OCI-LY1 (cell line): ENCODE results near the gene PCK2.

Experiments used
- CTCF ChIP-seq: fragments of 200-600 bp; sonication (generic), shearing (Covaris generic); IDR thresholded peaks from 2 replicates; pipeline ENCODE4 v1.5.1; 2017; ENCODE audit warnings: mild to moderate bottlenecking, antibody characterized with exemption, low read length, moderate library complexity, mixed read lengths
- EZH2 ChIP-seq: fragments of 200-600 bp; sonication (generic), shearing (Covaris generic); IDR thresholded peaks from 2 replicates; pipeline ENCODE4 v1.8.0; 2017; ENCODE audit warnings: borderline replicate concordance, mixed run types, mild to moderate bottlenecking, antibody characterized with exemption, low read length, moderate library complexity, mixed read lengths

GRCh38 chr14:24069411-24069735 lies 24.7 kb upstream of the PCK2 start:
- no peak for TF ChIP-seq CTCF
- TF ChIP-seq EZH2, result no peak
